Measurements from ENCODE around the gene SCLT1. TPM values are rescaled to one million over a fixed set of nuclear protein-coding genes. Genes with fewer than 3 reads are reported as not detected.

The SCLT1 gene
- 5.1 to 6.2 TPM (median 5.8 TPM) in 5 replicates for total RNA-seq (2022; extraction: Qiagen RNA extraction; ENCODE audit: low read depth)

DNA sequence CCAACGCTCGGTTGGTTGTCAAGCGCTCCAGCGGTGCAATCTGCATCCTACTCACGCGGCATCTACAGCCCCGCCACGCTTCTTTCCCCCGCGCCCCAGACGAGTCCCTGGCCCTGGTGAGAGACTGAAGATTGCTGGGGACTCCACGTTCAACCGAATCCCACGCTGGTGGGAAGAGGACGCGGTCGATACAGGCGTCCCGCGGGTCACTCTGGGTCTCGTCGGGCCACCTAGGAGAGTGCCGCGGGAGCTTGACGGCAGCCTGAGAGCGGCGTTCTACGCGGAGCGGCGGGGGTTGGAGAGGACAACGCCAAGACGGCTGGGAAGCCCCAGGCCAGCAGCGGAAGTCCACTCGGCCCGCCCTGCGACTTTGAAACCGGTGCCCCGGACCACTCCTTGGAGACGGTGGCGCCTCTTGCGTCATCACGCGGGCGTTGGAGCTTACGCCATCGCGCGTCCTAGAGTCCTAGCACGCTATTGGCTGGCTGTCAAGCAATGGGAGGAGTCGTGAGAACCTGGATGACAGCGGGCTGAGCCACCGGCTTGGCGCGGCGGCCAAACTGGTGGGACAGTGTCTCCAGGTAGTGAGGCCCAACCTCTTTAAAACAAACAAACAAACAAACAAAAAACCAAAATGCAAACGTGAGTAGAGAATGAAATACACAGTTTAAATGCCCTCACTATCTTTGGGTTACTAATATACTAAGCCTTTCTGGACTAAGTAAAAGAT is at the start of gene SCLT1:
TSS of gene SCLT1 (minus strand) at position 349 of the 730 bp plus-strand sequence. CDS start 436 bp downstream, outside the sequence.

DNA sequence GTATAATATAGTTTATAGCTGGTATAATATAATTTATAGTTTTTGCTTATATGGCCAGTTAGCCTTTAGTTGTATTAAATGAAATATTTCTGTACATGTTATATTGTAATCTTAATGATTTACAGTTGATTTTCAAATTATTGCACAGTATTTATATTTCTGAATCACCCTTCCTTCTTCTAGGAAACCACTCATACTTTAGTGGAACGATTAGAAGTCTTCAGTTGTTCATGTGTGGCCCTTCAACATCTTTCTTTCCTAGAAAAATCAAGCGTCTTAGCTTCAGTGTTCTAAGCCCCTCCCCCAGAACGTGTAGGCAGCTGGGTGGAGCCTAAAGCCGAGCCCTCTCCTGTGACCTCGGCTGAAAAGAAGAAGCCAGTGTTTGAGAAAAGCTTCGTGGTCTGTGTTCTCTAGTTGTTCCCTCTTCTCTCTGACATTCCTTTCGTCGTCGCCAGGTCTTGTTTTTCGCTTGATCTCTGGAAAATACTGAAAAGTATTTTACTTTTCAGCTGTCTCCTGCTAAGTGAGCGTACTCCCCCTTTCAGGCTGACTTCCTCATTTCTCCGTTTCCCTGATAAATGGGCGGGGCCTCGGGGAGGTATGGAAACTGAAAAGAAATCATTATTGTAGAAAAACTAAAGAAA is 2.6 kb upstream of the SCLT1 start, which contains the start of gene C4orf33:
TSS of gene C4orf33 (plus strand) at position 342 of the 644 bp plus-strand sequence. CDS start 6,459 bp downstream, outside the sequence.

Other genes with a start within 250 kb of the SCLT1 start
- gene C4orf33, start 2.6 kb upstream of the SCLT1 start, total RNA-seq (2022; extraction: Qiagen RNA extraction; ENCODE audit: low read depth): 3.6 to 5.2 TPM (median 4.3 TPM) in 5 replicates

Data from A549 treated with GW870086 at 1 μM for 4 hours (cell line).